ENCODE results near the gene SALL4. TPM values are rescaled to one million over a fixed set of nuclear protein-coding genes. Genes with fewer than 3 reads are reported as not detected.
A peak's percentile ranks its signal among the peaks of the same experiment; 100 is the strongest.

SALL4 gene
- 9.0 TPM for polyA plus RNA-seq
- long read RNA-seq, donor 1, partial matches to known transcripts, result 0 of 1 reads
- long read RNA-seq, donor 1, other reads (novel, unspliced or antisense), result 0 of 1 reads
- long read RNA-seq, donor 2, partial matches to known transcripts, result 9 of 11 reads
- long read RNA-seq, donor 2, other reads (novel, unspliced or antisense), result 0 of 11 reads
- long read RNA-seq, donor 3, full-length matches to known transcripts, result 2 of 2 reads
- long read RNA-seq, donor 3, partial matches to known transcripts, result 0 of 2 reads
- long read RNA-seq, donor 3, other reads (novel, unspliced or antisense), result 0 of 2 reads
- long read RNA-seq, donor 4, result 0 reads
- long read RNA-seq, donor 5, result 0 reads
- long read RNA-seq, donor 6, result 0 reads
- long read RNA-seq, donor 7, result 0 reads
- long read RNA-seq, donor 8, partial matches to known transcripts, result 0 of 2 reads
- long read RNA-seq, donor 8, other reads (novel, unspliced or antisense), result 0 of 2 reads
- long read RNA-seq, donor 9, result 0 reads
- long read RNA-seq, donor 10, full-length matches to known transcripts, result 1 of 1 reads
- long read RNA-seq, donor 10, partial matches to known transcripts, result 0 of 1 reads
- long read RNA-seq, donor 10, other reads (novel, unspliced or antisense), result 0 of 1 reads
- long read RNA-seq, donor 11, result 0 reads

- H3K27me3 ChIP-seq (ENCODE audit: control insufficient read depth, insufficient read depth, low read length), result peaks cover 7% of the 10 kb centered on the region
- H3K4me1 ChIP-seq (ENCODE audit: control insufficient read depth, insufficient read depth, low read length), result peaks cover 3% of the 10 kb centered on the region
- H3K27ac ChIP-seq (ENCODE audit: low read length), result peak within 1 kb of the TSS; percentile 71
- no peaks in the 10 kb centered on the region for H3K36me3 ChIP-seq (ENCODE audit: control insufficient read depth, insufficient read depth, low read length)
- DNase-seq, result peak; percentile 45 to 67
- H3K4me3 ChIP-seq (ENCODE audit: low read length), result peak within 1 kb of the TSS; percentile 97
- whole genome bisulfite sequencing (ENCODE audit: insufficient coverage, low lambda C conversion rate), result no CpG with 5 or more reads among the region's 44 CpGs
- H3K9me3 ChIP-seq (ENCODE audit: control insufficient read depth, low read depth, low read length), result no peaks in the 10 kb centered on the region
These were observed at the start of gene SALL4 for GRCh38 chr20:51802170-51802751. Gene SALL4, minus strand, starts transcription at chr20:51802521. Its CDS starts 113 bp downstream, at chr20:51802408.

GRCh38 chr20:51848346-51848745, 46.0 kb upstream of the SALL4 start:
- Histone ChIP-seq H3K9me3 (ENCODE audit: control insufficient read depth, low read depth, low read length) (no peaks in the 10 kb centered on the region), H3K36me3 (ENCODE audit: control insufficient read depth, insufficient read depth, low read length) (no peaks in the 10 kb centered on the region), H3K4me3 (ENCODE audit: low read length) (no peak overlapping the region), H3K4me1 (ENCODE audit: control insufficient read depth, insufficient read depth, low read length) (no peaks in the 10 kb centered on the region), H3K27me3 (ENCODE audit: control insufficient read depth, insufficient read depth, low read length) (no peaks in the 10 kb centered on the region), H3K27ac (ENCODE audit: low read length) (no peak overlapping the region)
- no peak for DNase-seq
- 56% methylated on average over 2 of the region's 2 CpGs for WGBS (ENCODE audit: insufficient coverage, low lambda C conversion rate)

GRCh38 chr20:51840865-51841264, 38.5 kb upstream of the SALL4 start:
- Histone ChIP-seq H3K9me3 (ENCODE audit: control insufficient read depth, low read depth, low read length) (no peaks in the 10 kb centered on the region), H3K36me3 (ENCODE audit: control insufficient read depth, insufficient read depth, low read length) (no peaks in the 10 kb centered on the region), H3K4me1 (ENCODE audit: control insufficient read depth, insufficient read depth, low read length) (no peaks in the 10 kb centered on the region), H3K27me3 (ENCODE audit: control insufficient read depth, insufficient read depth, low read length) (no peaks in the 10 kb centered on the region), H3K4me3 (ENCODE audit: low read length) (no peak overlapping the region), H3K27ac (ENCODE audit: low read length) (no peak overlapping the region)
- WGBS (ENCODE audit: insufficient coverage, low lambda C conversion rate), result 79% methylated on average over 2 of the region's 5 CpGs
- no peak for DNase-seq

- H3K27me3 ChIP-seq (ENCODE audit: control insufficient read depth, insufficient read depth, low read length), result no peaks in the 10 kb centered on the region
- H3K9me3 ChIP-seq (ENCODE audit: control insufficient read depth, low read depth, low read length), result no peaks in the 10 kb centered on the region
- no peaks in the 10 kb centered on the region for H3K4me1 ChIP-seq (ENCODE audit: control insufficient read depth, insufficient read depth, low read length)
- H3K36me3 ChIP-seq (ENCODE audit: control insufficient read depth, insufficient read depth, low read length), result no peaks in the 10 kb centered on the region
- H3K27ac ChIP-seq (ENCODE audit: low read length), result no peak overlapping the region
- no peak for DNase-seq
- H3K4me3 ChIP-seq (ENCODE audit: low read length), result no peak overlapping the region
- WGBS (ENCODE audit: insufficient coverage, low lambda C conversion rate), result no CpG with 5 or more reads among the region's 10 CpGs
These were observed 35.6 kb upstream of the SALL4 start for GRCh38 chr20:51837876-51838420.

GRCh38 chr20:51837436-51837835, 35.1 kb upstream of the SALL4 start:
- no peak overlapping the region for H3K27ac ChIP-seq (ENCODE audit: low read length)
- DNase-seq, result no peak
- no peaks in the 10 kb centered on the region for H3K9me3 ChIP-seq (ENCODE audit: control insufficient read depth, low read depth, low read length)
- no peaks in the 10 kb centered on the region for H3K4me1 ChIP-seq (ENCODE audit: control insufficient read depth, insufficient read depth, low read length)
- 60% methylated on average over 1 of the region's 6 CpGs for WGBS (ENCODE audit: insufficient coverage, low lambda C conversion rate)
- H3K36me3 ChIP-seq (ENCODE audit: control insufficient read depth, insufficient read depth, low read length), result no peaks in the 10 kb centered on the region
- no peaks in the 10 kb centered on the region for H3K27me3 ChIP-seq (ENCODE audit: control insufficient read depth, insufficient read depth, low read length)
- H3K4me3 ChIP-seq (ENCODE audit: low read length), result no peak overlapping the region

GRCh38 chr20:51833326-51833725, 31.0 kb upstream of the SALL4 start:
- no peaks in the 10 kb centered on the region for H3K27me3 ChIP-seq (ENCODE audit: control insufficient read depth, insufficient read depth, low read length)

GRCh38 chr20:51832276-51832675, 30.0 kb upstream of the SALL4 start:
- no peak overlapping the region for H3K27ac ChIP-seq (ENCODE audit: low read length)
- WGBS (ENCODE audit: insufficient coverage, low lambda C conversion rate), result no CpG with 5 or more reads among the region's 3 CpGs

More at GRCh38 chr20:51833326-51833725, 31.0 kb upstream of the SALL4 start:
- Histone ChIP-seq H3K36me3 (ENCODE audit: control insufficient read depth, insufficient read depth, low read length) (no peaks in the 10 kb centered on the region), H3K27ac (ENCODE audit: low read length) (no peak overlapping the region), H3K4me3 (ENCODE audit: low read length) (no peak overlapping the region), H3K9me3 (ENCODE audit: control insufficient read depth, low read depth, low read length) (no peaks in the 10 kb centered on the region), H3K4me1 (ENCODE audit: control insufficient read depth, insufficient read depth, low read length) (no peaks in the 10 kb centered on the region)
- no peak for DNase-seq
- no CpG with 5 or more reads among the region's 6 CpGs for WGBS (ENCODE audit: insufficient coverage, low lambda C conversion rate)

GRCh38 chr20:51831866-51832265, 29.5 kb upstream of the SALL4 start:
- no peaks in the 10 kb centered on the region for H3K36me3 ChIP-seq (ENCODE audit: control insufficient read depth, insufficient read depth, low read length)
- no peaks in the 10 kb centered on the region for H3K4me1 ChIP-seq (ENCODE audit: control insufficient read depth, insufficient read depth, low read length)
- H3K4me3 ChIP-seq (ENCODE audit: low read length), result no peak overlapping the region
- DNase-seq, result no peak
- H3K27me3 ChIP-seq (ENCODE audit: control insufficient read depth, insufficient read depth, low read length), result no peaks in the 10 kb centered on the region
- H3K27ac ChIP-seq (ENCODE audit: low read length), result no peak overlapping the region
- WGBS (ENCODE audit: insufficient coverage, low lambda C conversion rate), result no CpG with 5 or more reads among the region's 6 CpGs
- no peaks in the 10 kb centered on the region for H3K9me3 ChIP-seq (ENCODE audit: control insufficient read depth, low read depth, low read length)

More at GRCh38 chr20:51832276-51832675, 30.0 kb upstream of the SALL4 start:
- Histone ChIP-seq H3K4me3 (ENCODE audit: low read length) (no peak overlapping the region), H3K27me3 (ENCODE audit: control insufficient read depth, insufficient read depth, low read length) (no peaks in the 10 kb centered on the region), H3K9me3 (ENCODE audit: control insufficient read depth, low read depth, low read length) (no peaks in the 10 kb centered on the region), H3K4me1 (ENCODE audit: control insufficient read depth, insufficient read depth, low read length) (no peaks in the 10 kb centered on the region), H3K36me3 (ENCODE audit: control insufficient read depth, insufficient read depth, low read length) (no peaks in the 10 kb centered on the region)
- no peak for DNase-seq

GRCh38 chr20:51830538-51830937, 28.2 kb upstream of the SALL4 start:
- WGBS (ENCODE audit: insufficient coverage, low lambda C conversion rate), result 67% methylated on average over 1 of the region's 7 CpGs
- no peak for DNase-seq
- no peaks in the 10 kb centered on the region for H3K27me3 ChIP-seq (ENCODE audit: control insufficient read depth, insufficient read depth, low read length)
- no peaks in the 10 kb centered on the region for H3K36me3 ChIP-seq (ENCODE audit: control insufficient read depth, insufficient read depth, low read length)
- no peaks in the 10 kb centered on the region for H3K4me1 ChIP-seq (ENCODE audit: control insufficient read depth, insufficient read depth, low read length)
- H3K4me3 ChIP-seq (ENCODE audit: low read length), result no peak overlapping the region
- no peaks in the 10 kb centered on the region for H3K9me3 ChIP-seq (ENCODE audit: control insufficient read depth, low read depth, low read length)
- no peak overlapping the region for H3K27ac ChIP-seq (ENCODE audit: low read length)

- Histone ChIP-seq H3K27ac (ENCODE audit: low read length) (no peak overlapping the region), H3K27me3 (ENCODE audit: control insufficient read depth, insufficient read depth, low read length) (no peaks in the 10 kb centered on the region), H3K36me3 (ENCODE audit: control insufficient read depth, insufficient read depth, low read length) (no peaks in the 10 kb centered on the region), H3K9me3 (ENCODE audit: control insufficient read depth, low read depth, low read length) (no peaks in the 10 kb centered on the region), H3K4me3 (ENCODE audit: low read length) (no peak overlapping the region), H3K4me1 (ENCODE audit: control insufficient read depth, insufficient read depth, low read length) (no peaks in the 10 kb centered on the region)
- no CpG with 5 or more reads among the region's 7 CpGs for WGBS (ENCODE audit: insufficient coverage, low lambda C conversion rate)
- DNase-seq, result no peak
These were observed 26.4 kb upstream of the SALL4 start for GRCh38 chr20:51828762-51829161.

All from large intestine (tissue), 12 donors.